HEK293 (cell line): Measurements from ENCODE around the gene ATOH7.

Experiments
- FEZF1 ChIP-seq: fragments of 450-650 bp; formaldehyde crosslinking; IDR thresholded peaks from 2 replicates; pipeline ENCODE4 v1.5.1; 2016; ENCODE audit warnings: missing biosample characterization, missing genetic modification characterization
- KLF1 ChIP-seq: fragments of 450-650 bp; formaldehyde crosslinking; IDR thresholded peaks from 2 replicates; pipeline ENCODE4 v1.5.1; 2016; ENCODE audit warnings: missing biosample characterization, missing genetic modification characterization
- KLF8 ChIP-seq: fragments of 450-650 bp; formaldehyde crosslinking; IDR thresholded peaks from 2 replicates; pipeline ENCODE4 v1.5.1; 2016; ENCODE audit warnings: missing biosample characterization, missing genetic modification characterization
- KLF9 ChIP-seq: fragments of 450-650 bp; formaldehyde crosslinking; IDR thresholded peaks from 2 replicates; pipeline ENCODE4 v1.5.1; 2016; ENCODE audit warnings: missing biosample characterization, missing genetic modification characterization, low read depth
- SP2 ChIP-seq: fragments of 450-650 bp; formaldehyde crosslinking; IDR thresholded peaks from 2 replicates; pipeline ENCODE4 v1.5.1; 2016; ENCODE audit warnings: missing biosample characterization, missing genetic modification characterization
- ZBTB7A ChIP-seq: fragments of 450-650 bp; formaldehyde crosslinking; IDR thresholded peaks from 2 replicates; pipeline ENCODE4 v1.5.1; 2016; ENCODE audit warnings: low read depth, missing biosample characterization, missing genetic modification characterization
- ZFP3 ChIP-seq: fragments of 450-650 bp; formaldehyde crosslinking; IDR thresholded peaks from 2 replicates; pipeline ENCODE4 v1.5.1; 2016; ENCODE audit warnings: low read depth, missing biosample characterization, missing genetic modification characterization
- ZNF10 ChIP-seq: fragments of 450-650 bp; formaldehyde crosslinking; IDR thresholded peaks from 2 replicates; pipeline ENCODE4 v1.5.1; 2017; ENCODE audit warnings: missing biosample characterization, missing genetic modification characterization
- ZNF174 ChIP-seq: fragments of 450-650 bp; formaldehyde crosslinking; IDR thresholded peaks from 2 replicates; pipeline ENCODE4 v1.5.0; 2017; ENCODE audit warnings: missing biosample characterization, mild to moderate bottlenecking, missing genetic modification characterization
- ZNF19 ChIP-seq: fragments of 450-650 bp; formaldehyde crosslinking; IDR thresholded peaks from 2 replicates; pipeline ENCODE4; 2016; ENCODE audit warnings: missing biosample characterization, missing genetic modification characterization, low read depth
- ZNF211 ChIP-seq: fragments of 450-650 bp; formaldehyde crosslinking; IDR thresholded peaks from 2 replicates; pipeline ENCODE4 v1.5.1; 2016; ENCODE audit warnings: low read depth, missing biosample characterization, missing genetic modification characterization
- ZNF248 ChIP-seq: fragments of 450-650 bp; formaldehyde crosslinking; IDR thresholded peaks from 2 replicates; pipeline ENCODE4 v1.5.1; 2017; ENCODE audit warnings: missing biosample characterization, missing genetic modification characterization
- ZNF266 ChIP-seq: fragments of 450-650 bp; formaldehyde crosslinking; IDR thresholded peaks from 2 replicates; pipeline ENCODE4 v1.5.1; 2016; ENCODE audit warnings: missing biosample characterization, missing genetic modification characterization, low read depth
- ZNF311 ChIP-seq: fragments of 450-650 bp; formaldehyde crosslinking; IDR thresholded peaks from 2 replicates; pipeline ENCODE4 v1.5.1; 2017; ENCODE audit warnings: missing biosample characterization, missing genetic modification characterization, borderline replicate concordance
- ZNF433 ChIP-seq: fragments of 450-650 bp; formaldehyde crosslinking; IDR thresholded peaks from 2 replicates; pipeline ENCODE4 v1.5.1; 2016; ENCODE audit warnings: missing biosample characterization, missing genetic modification characterization, low read depth
- ZNF521 ChIP-seq: fragments of 450-650 bp; formaldehyde crosslinking; IDR thresholded peaks from 2 replicates; pipeline ENCODE4 v1.5.1; 2017; ENCODE audit warnings: missing biosample characterization, mild to moderate bottlenecking, missing genetic modification characterization
- ZNF596 ChIP-seq: fragments of 450-650 bp; IDR thresholded peaks from 2 replicates; pipeline ENCODE4 v1.5.0; 2018; ENCODE audit warnings: missing biosample characterization, mild to moderate bottlenecking, missing genetic modification characterization, moderate library complexity
- ZNF610 ChIP-seq: fragments of 450-650 bp; formaldehyde crosslinking; IDR thresholded peaks from 2 replicates; pipeline ENCODE4 v1.5.1; 2016; ENCODE audit warnings: missing biosample characterization, missing genetic modification characterization, borderline replicate concordance
- ZNF660 ChIP-seq: fragments of 450-650 bp; IDR thresholded peaks from 2 replicates; pipeline ENCODE4 v1.5.1; 2018; ENCODE audit warnings: missing biosample characterization, mild to moderate bottlenecking, missing genetic modification characterization
- ZNF707 ChIP-seq: fragments of 450-650 bp; formaldehyde crosslinking; IDR thresholded peaks from 2 replicates; pipeline ENCODE4 v1.5.1; 2016; ENCODE audit warnings: missing biosample characterization, missing genetic modification characterization
- ZNF776 ChIP-seq: fragments of 450-650 bp; formaldehyde crosslinking; IDR thresholded peaks from 2 replicates; pipeline ENCODE4 v1.5.0; 2017; ENCODE audit warnings: missing biosample characterization, missing genetic modification characterization, borderline replicate concordance
- ZNF837 ChIP-seq: fragments of 450-650 bp; formaldehyde crosslinking; IDR thresholded peaks from 2 replicates; pipeline ENCODE4 v1.5.1; 2016; ENCODE audit warnings: missing biosample characterization, missing genetic modification characterization
- ZSCAN16 ChIP-seq: fragments of 450-650 bp; formaldehyde crosslinking; IDR thresholded peaks from 2 replicates; pipeline ENCODE4 v1.5.1; 2016; ENCODE audit warnings: missing biosample characterization, missing genetic modification characterization
- TF ChIP-seq, protein P1 (sequence below): fragments of 450-650 bp; formaldehyde crosslinking; IDR thresholded peaks from 2 replicates; pipeline ENCODE4 v1.5.1; 2017; ENCODE audit warnings: missing biosample characterization, missing genetic modification characterization
- TF ChIP-seq, protein P2 (sequence below): fragments of 450-650 bp; formaldehyde crosslinking; IDR thresholded peaks from 2 replicates; pipeline ENCODE4 v1.5.1; 2016; ENCODE audit warnings: missing biosample characterization, missing genetic modification characterization
- TF ChIP-seq, protein P3 (sequence below): fragments of 450-650 bp; formaldehyde crosslinking; IDR thresholded peaks from 2 replicates; pipeline ENCODE4 v1.5.1; 2016; ENCODE audit warnings: missing biosample characterization, missing genetic modification characterization
- TF ChIP-seq, protein P4 (sequence below): fragments of 450-650 bp; formaldehyde crosslinking; IDR thresholded peaks from 2 replicates; pipeline ENCODE4 v1.5.1; 2016; ENCODE audit warnings: missing biosample characterization, missing genetic modification characterization
- TF ChIP-seq, protein P5 (sequence below): fragments of 450-650 bp; formaldehyde crosslinking; IDR thresholded peaks from 2 replicates; pipeline ENCODE4 v1.5.1; 2016; ENCODE audit warnings: missing biosample characterization, missing genetic modification characterization
- TF ChIP-seq, protein P6 (sequence below): fragments of 450-650 bp; formaldehyde crosslinking; IDR thresholded peaks from 2 replicates; pipeline ENCODE4 v1.5.1; 2017; ENCODE audit warnings: missing biosample characterization, missing genetic modification characterization

Gene ATOH7

DNA sequence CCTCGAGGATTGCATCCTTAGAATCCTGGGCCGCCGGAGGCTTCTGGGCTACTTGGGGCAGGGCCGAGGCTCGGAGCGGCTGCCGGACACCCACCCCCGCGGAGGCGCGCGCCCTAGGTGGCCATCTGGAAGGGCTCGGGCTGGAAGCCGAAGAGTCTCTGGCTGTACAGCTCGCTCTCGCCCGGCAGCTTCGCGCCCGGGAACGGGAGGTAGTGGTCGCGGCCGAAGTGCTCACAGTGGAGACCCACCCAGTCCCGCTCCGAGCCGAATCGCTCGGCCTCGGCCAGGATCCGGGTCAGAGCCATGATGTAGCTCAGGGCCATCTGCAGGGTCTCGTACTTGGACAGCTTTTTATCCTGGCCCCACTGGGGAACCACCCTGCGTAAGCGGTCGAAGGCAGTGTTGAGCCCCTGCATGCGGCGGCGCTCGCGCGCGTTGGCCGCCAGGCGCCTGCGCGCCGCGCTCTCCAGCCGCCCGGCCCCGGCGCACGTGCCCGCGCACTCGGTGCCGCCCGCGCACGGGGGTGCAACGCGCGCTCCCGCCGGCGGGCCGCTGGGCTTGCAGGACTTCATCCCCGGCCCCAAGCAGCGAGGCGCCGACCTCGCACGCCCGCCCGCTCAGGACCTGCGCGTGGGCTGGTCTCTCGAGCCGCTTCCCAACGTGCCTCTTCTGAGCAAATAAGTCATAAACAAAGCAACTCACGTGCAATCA, 652 bp downstream of the ATOH7 start (continued):
- TF ChIP-seq, protein P1, sequence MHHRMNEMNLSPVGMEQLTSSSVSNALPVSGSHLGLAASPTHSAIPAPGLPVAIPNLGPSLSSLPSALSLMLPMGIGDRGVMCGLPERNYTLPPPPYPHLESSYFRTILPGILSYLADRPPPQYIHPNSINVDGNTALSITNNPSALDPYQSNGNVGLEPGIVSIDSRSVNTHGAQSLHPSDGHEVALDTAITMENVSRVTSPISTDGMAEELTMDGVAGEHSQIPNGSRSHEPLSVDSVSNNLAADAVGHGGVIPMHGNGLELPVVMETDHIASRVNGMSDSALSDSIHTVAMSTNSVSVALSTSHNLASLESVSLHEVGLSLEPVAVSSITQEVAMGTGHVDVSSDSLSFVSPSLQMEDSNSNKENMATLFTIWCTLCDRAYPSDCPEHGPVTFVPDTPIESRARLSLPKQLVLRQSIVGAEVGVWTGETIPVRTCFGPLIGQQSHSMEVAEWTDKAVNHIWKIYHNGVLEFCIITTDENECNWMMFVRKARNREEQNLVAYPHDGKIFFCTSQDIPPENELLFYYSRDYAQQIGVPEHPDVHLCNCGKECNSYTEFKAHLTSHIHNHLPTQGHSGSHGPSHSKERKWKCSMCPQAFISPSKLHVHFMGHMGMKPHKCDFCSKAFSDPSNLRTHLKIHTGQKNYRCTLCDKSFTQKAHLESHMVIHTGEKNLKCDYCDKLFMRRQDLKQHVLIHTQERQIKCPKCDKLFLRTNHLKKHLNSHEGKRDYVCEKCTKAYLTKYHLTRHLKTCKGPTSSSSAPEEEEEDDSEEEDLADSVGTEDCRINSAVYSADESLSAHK = 0 out of 2 replicates have a peak, but pooled peaks have one; percentile 12
- TF ChIP-seq ZNF776 (tag by site-specific recombination) (no peak), ZNF433 (no peak), ZNF707 (no peak), ZNF521 (no peak), SP2 (no peak), ZNF266 (tag by site-specific recombination) (no peak), ZNF211 (tag by site-specific recombination) (no peak), ZNF660 (tag by site-specific recombination) (0 out of 2 replicates have a peak, but pooled peaks have one; percentile 81), KLF9 (tag by site-specific recombination) (no peak), ZSCAN16 (tag by site-specific recombination) (0 out of 2 replicates have a peak, but pooled peaks have one; percentile 23), ZNF174 (tag by site-specific recombination) (no peak), KLF8 (tag by site-specific recombination) (peak; percentile 73; the same call in 1 of the 2 replicates), ZBTB7A (tag by site-specific recombination) (peak; percentile 60; the same call in 1 of the 2 replicates), FEZF1 (tag by site-specific recombination) (no peak), ZNF596 (tag by site-specific recombination) (no peak), KLF1 (tag by site-specific recombination) (no peak), ZNF610 (tag by site-specific recombination) (0 out of 2 replicates have a peak, but pooled peaks have one; percentile 27), ZNF248 (tag by site-specific recombination) (no peak), ZNF10 (tag by site-specific recombination) (peak; percentile 62; the same call in 1 of the 2 replicates), ZFP3 (tag by site-specific recombination) (no peak), ZNF311 (no peak), ZNF19 (tag by site-specific recombination) (no peak), ZNF837 (tag by site-specific recombination) (no peak)
- TF ChIP-seq, protein P2, sequence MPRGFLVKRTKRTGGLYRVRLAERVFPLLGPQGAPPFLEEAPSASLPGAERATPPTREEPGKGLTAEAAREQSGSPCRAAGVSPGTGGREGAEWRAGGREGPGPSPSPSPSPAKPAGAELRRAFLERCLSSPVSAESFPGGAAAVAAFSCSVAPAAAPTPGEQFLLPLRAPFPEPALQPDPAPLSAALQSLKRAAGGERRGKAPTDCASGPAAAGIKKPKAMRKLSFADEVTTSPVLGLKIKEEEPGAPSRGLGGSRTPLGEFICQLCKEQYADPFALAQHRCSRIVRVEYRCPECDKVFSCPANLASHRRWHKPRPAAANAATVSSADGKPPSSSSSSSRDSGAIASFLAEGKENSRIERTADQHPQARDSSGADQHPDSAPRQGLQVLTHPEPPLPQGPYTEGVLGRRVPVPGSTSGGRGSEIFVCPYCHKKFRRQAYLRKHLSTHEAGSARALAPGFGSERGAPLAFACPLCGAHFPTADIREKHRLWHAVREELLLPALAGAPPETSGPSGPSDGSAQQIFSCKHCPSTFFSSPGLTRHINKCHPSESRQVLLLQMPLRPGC (tag by site-specific recombination) = peak; percentile 9; the same call in 1 of the 2 replicates
- TF ChIP-seq, protein P3, sequence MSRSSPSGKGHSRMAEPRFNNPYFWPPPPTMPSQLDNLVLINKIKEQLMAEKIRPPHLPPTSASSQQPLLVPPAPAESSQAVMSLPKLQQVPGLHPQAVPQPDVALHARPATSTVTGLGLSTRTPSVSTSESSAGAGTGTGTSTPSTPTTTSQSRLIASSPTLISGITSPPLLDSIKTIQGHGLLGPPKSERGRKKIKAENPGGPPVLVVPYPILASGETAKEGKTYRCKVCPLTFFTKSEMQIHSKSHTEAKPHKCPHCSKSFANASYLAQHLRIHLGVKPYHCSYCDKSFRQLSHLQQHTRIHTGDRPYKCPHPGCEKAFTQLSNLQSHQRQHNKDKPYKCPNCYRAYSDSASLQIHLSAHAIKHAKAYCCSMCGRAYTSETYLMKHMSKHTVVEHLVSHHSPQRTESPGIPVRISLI (tag by site-specific recombination) = no peak
- TF ChIP-seq, protein P4, sequence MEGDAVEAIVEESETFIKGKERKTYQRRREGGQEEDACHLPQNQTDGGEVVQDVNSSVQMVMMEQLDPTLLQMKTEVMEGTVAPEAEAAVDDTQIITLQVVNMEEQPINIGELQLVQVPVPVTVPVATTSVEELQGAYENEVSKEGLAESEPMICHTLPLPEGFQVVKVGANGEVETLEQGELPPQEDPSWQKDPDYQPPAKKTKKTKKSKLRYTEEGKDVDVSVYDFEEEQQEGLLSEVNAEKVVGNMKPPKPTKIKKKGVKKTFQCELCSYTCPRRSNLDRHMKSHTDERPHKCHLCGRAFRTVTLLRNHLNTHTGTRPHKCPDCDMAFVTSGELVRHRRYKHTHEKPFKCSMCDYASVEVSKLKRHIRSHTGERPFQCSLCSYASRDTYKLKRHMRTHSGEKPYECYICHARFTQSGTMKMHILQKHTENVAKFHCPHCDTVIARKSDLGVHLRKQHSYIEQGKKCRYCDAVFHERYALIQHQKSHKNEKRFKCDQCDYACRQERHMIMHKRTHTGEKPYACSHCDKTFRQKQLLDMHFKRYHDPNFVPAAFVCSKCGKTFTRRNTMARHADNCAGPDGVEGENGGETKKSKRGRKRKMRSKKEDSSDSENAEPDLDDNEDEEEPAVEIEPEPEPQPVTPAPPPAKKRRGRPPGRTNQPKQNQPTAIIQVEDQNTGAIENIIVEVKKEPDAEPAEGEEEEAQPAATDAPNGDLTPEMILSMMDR (tag by site-specific recombination) = peak; percentile 65
- TF ChIP-seq, protein P5, sequence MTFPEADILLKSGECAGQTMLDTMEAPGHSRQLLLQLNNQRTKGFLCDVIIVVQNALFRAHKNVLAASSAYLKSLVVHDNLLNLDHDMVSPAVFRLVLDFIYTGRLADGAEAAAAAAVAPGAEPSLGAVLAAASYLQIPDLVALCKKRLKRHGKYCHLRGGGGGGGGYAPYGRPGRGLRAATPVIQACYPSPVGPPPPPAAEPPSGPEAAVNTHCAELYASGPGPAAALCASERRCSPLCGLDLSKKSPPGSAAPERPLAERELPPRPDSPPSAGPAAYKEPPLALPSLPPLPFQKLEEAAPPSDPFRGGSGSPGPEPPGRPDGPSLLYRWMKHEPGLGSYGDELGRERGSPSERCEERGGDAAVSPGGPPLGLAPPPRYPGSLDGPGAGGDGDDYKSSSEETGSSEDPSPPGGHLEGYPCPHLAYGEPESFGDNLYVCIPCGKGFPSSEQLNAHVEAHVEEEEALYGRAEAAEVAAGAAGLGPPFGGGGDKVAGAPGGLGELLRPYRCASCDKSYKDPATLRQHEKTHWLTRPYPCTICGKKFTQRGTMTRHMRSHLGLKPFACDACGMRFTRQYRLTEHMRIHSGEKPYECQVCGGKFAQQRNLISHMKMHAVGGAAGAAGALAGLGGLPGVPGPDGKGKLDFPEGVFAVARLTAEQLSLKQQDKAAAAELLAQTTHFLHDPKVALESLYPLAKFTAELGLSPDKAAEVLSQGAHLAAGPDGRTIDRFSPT (tag by site-specific recombination) = no peak
- TF ChIP-seq, protein P6, sequence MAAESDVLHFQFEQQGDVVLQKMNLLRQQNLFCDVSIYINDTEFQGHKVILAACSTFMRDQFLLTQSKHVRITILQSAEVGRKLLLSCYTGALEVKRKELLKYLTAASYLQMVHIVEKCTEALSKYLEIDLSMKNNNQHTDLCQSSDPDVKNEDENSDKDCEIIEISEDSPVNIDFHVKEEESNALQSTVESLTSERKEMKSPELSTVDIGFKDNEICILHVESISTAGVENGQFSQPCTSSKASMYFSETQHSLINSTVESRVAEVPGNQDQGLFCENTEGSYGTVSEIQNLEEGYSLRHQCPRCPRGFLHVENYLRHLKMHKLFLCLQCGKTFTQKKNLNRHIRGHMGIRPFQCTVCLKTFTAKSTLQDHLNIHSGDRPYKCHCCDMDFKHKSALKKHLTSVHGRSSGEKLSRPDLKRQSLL (tag by site-specific recombination) = no peak
